Measurements from ENCODE around the gene MLXIPL.

DNA sequence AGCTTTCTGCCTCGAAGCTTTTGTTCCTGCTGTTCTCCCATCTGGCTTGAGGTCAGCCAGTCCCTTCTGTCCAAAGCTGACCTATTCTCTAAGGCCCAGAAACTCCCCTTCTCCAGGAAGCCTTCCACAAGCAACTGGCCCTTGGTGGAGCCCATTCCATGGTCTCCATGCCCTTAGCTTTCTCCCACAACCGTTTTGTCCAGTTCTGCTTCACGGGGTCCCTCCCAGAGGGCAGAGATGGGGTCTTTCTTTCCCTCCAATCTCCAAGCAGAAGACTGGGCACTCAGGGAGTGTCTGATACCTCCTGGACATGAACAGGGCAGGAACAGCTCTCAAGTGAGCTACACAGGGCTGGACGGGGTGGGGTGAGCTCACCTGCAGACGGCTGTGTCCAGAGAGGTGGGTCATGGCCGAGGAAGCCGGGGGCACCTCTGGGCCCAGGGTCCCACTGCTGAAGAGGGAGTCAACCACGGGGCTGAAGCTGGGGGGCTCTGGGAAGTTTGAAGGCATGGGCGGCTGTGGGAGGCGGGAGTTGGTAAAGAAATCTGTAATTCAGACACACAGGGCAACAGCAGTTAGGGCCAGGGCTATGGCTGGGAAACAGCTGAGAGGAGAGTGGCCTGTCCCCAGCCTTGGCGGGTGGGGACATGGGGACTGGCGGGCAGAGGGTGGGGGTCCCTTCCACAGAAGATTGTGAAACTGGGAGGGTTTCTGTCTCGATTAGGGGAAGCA lies 25.0 kb downstream of the MLXIPL start:
- TF ChIP-seq, protein P1, sequence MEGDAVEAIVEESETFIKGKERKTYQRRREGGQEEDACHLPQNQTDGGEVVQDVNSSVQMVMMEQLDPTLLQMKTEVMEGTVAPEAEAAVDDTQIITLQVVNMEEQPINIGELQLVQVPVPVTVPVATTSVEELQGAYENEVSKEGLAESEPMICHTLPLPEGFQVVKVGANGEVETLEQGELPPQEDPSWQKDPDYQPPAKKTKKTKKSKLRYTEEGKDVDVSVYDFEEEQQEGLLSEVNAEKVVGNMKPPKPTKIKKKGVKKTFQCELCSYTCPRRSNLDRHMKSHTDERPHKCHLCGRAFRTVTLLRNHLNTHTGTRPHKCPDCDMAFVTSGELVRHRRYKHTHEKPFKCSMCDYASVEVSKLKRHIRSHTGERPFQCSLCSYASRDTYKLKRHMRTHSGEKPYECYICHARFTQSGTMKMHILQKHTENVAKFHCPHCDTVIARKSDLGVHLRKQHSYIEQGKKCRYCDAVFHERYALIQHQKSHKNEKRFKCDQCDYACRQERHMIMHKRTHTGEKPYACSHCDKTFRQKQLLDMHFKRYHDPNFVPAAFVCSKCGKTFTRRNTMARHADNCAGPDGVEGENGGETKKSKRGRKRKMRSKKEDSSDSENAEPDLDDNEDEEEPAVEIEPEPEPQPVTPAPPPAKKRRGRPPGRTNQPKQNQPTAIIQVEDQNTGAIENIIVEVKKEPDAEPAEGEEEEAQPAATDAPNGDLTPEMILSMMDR (IDR thresholded peaks at IDR 0.05; ENCODE audit: low read depth, low read length, missing input control) = no peak
- TF ChIP-seq, protein P2, sequence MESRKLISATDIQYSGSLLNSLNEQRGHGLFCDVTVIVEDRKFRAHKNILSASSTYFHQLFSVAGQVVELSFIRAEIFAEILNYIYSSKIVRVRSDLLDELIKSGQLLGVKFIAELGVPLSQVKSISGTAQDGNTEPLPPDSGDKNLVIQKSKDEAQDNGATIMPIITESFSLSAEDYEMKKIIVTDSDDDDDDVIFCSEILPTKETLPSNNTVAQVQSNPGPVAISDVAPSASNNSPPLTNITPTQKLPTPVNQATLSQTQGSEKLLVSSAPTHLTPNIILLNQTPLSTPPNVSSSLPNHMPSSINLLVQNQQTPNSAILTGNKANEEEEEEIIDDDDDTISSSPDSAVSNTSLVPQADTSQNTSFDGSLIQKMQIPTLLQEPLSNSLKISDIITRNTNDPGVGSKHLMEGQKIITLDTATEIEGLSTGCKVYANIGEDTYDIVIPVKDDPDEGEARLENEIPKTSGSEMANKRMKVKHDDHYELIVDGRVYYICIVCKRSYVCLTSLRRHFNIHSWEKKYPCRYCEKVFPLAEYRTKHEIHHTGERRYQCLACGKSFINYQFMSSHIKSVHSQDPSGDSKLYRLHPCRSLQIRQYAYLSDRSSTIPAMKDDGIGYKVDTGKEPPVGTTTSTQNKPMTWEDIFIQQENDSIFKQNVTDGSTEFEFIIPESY (IDR thresholded peaks at IDR 0.05) = no peak
- TF ChIP-seq TAF1 (conservative IDR thresholded peaks at IDR 0.05) (no peak), GABPA (IDR thresholded peaks at IDR 0.05 in 1 of 2, conservative IDR thresholded peaks at IDR 0.05 in 1 of 2) (no peak), JUND (IDR thresholded peaks at IDR 0.05) (no peak), RAD21 (IDR thresholded peaks at IDR 0.05) (no peak), NR2F2 (IDR thresholded peaks at IDR 0.05) (no peak), RXRA (IDR thresholded peaks at IDR 0.05) (no peak), SP1 (IDR thresholded peaks at IDR 0.05) (no peak)
- TF ChIP-seq, protein P3, sequence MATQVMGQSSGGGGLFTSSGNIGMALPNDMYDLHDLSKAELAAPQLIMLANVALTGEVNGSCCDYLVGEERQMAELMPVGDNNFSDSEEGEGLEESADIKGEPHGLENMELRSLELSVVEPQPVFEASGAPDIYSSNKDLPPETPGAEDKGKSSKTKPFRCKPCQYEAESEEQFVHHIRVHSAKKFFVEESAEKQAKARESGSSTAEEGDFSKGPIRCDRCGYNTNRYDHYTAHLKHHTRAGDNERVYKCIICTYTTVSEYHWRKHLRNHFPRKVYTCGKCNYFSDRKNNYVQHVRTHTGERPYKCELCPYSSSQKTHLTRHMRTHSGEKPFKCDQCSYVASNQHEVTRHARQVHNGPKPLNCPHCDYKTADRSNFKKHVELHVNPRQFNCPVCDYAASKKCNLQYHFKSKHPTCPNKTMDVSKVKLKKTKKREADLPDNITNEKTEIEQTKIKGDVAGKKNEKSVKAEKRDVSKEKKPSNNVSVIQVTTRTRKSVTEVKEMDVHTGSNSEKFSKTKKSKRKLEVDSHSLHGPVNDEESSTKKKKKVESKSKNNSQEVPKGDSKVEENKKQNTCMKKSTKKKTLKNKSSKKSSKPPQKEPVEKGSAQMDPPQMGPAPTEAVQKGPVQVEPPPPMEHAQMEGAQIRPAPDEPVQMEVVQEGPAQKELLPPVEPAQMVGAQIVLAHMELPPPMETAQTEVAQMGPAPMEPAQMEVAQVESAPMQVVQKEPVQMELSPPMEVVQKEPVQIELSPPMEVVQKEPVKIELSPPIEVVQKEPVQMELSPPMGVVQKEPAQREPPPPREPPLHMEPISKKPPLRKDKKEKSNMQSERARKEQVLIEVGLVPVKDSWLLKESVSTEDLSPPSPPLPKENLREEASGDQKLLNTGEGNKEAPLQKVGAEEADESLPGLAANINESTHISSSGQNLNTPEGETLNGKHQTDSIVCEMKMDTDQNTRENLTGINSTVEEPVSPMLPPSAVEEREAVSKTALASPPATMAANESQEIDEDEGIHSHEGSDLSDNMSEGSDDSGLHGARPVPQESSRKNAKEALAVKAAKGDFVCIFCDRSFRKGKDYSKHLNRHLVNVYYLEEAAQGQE (IDR thresholded peaks at IDR 0.05) = no peak
- TF ChIP-seq, protein P4, sequence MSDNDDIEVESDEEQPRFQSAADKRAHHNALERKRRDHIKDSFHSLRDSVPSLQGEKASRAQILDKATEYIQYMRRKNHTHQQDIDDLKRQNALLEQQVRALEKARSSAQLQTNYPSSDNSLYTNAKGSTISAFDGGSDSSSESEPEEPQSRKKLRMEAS (IDR thresholded peaks at IDR 0.05) = no peak

Measured in liver (tissue), 3 donors.